K562 (cell line): Measurements from ENCODE around the gene MOB3B. TPM values are rescaled to one million over a fixed set of nuclear protein-coding genes. Genes with fewer than 3 reads are reported as not detected.

ENCODE experiments used
- ATAC-seq: fragments of 200-7000 bp; cut with Tn5 transposase; 3 replicates; pipeline ENCODE4 v1.9.1; 2020; ENCODE audit warnings: moderate library complexity
- BruUV-seq: library from RNA; stranded (reverse); fragments of 400-500 nt; replicated peaks from 2 replicates; lab custom pipeline; 2021; lab: Mats Ljungman, UMichigan
- CTCF ChIA-PET: fragments of 300-600 bp; formaldehyde crosslinking; extraction: SDS; loops from one replicate; lab custom pipeline; 2021; ENCODE audit warnings: low intra/inter-chr PET ratio; lab: Yijun Ruan, JAX
- POLR2A ChIA-PET: fragments of 300-600, 350-650 bp; sonication (Branson Sonifier 250); formaldehyde crosslinking; extraction: SDS; loops from one replicate; lab custom pipeline; 2021; ENCODE audit warnings: antibody characterized with exemption, inconsistent platforms; lab: Yijun Ruan, JAX
- DNase-seq, 4 experiments: peaks; one replicate each; pipeline versions ENCODE4 v3.0.0 to v3.0.0-alpha.2; 2011 to 2018; ENCODE audit warnings: low spot score in 3 of 4, mixed read lengths in 3 of 4; ENCODE audit errors: extremely low read depth in 1 of 4
- FAIRE-seq: peaks from 2 replicates; lab custom pipeline; 2011; peaks lifted over from hg19 to GRCh38; lab: Jason Lieb, UNC
- H2AFZ ChIP-seq: 2 replicates; pipeline ENCODE4 v1.6.0; 2011; ENCODE audit warnings: low read depth, low read length, control low read depth, inconsistent platforms
- H3K27ac ChIP-seq: fragments of 200-600 bp; 3 replicates; pipeline ENCODE4 v1.8.0; 2011; ENCODE audit warnings: low read depth, mild to moderate bottlenecking, control low read depth, inconsistent platforms, low read length, moderate library complexity, mixed read lengths; ENCODE audit errors: extremely low read depth
- H3K27me3 ChIP-seq, 2 experiments: fragments of 300-600 bp in 1 of 2; 2 replicates in 1 of 2; 3 replicates in 1 of 2; pipeline versions ENCODE4 v1.6.0 to v1.8.0; 2011; ENCODE audit warnings: inconsistent platforms in 2 of 2, low read length in 2 of 2, mild to moderate bottlenecking in 1 of 2, mixed read lengths in 1 of 2, moderate library complexity in 1 of 2; ENCODE audit not compliant: control insufficient read depth in 2 of 2, insufficient read depth in 2 of 2
- H3K36me3 ChIP-seq: fragments of 300-600 bp; 3 replicates; pipeline ENCODE4 v1.8.0; 2011; ENCODE audit warnings: mild to moderate bottlenecking, low read length, inconsistent platforms; ENCODE audit not compliant: control insufficient read depth, insufficient read depth
- H3K4me1 ChIP-seq, 2 experiments: fragments of 200-600 bp in 1 of 2; replicated peaks in 1 of 2; 2 replicates in 1 of 2; 3 replicates in 1 of 2; pipeline versions ENCODE4 v1.5.1 to v1.8.0; 2011; ENCODE audit warnings: inconsistent platforms in 2 of 2, low read length in 2 of 2, mild to moderate bottlenecking in 1 of 2, mixed read lengths in 1 of 2, moderate library complexity in 1 of 2; ENCODE audit not compliant: control insufficient read depth in 2 of 2, insufficient read depth in 2 of 2
- H3K4me2 ChIP-seq: 2 replicates; pipeline ENCODE4 v1.6.1; 2011; ENCODE audit warnings: low read length, control low read depth, inconsistent platforms, mixed read lengths; ENCODE audit not compliant: insufficient read depth
- H3K4me3 ChIP-seq: fragments of 200-600 bp; sonication (generic), shearing (Covaris generic); 2 replicates; pipeline ENCODE4 v1.5.1; 2016; ENCODE audit warnings: control low read depth, inconsistent platforms
- H3K79me2 ChIP-seq: fragments of 200-600 bp; 3 replicates; pipeline ENCODE4 v1.8.0; 2011; ENCODE audit warnings: low read length, inconsistent platforms; ENCODE audit not compliant: control insufficient read depth, insufficient read depth
- H3K9ac ChIP-seq, 2 experiments: 2 replicates each; pipeline versions ENCODE4 v1.6.0 to v1.6.1; 2011; ENCODE audit warnings: low read depth in 2 of 2, low read length in 2 of 2, control low read depth in 1 of 2, inconsistent platforms in 1 of 2, mild to moderate bottlenecking in 1 of 2, mixed read lengths in 1 of 2; ENCODE audit not compliant: insufficient read depth in 1 of 2
- H3K9me1 ChIP-seq: one replicate; pipeline ENCODE4 v1.6.0; 2011; ENCODE audit warnings: inconsistent platforms, mild to moderate bottlenecking, low read length, moderate library complexity; ENCODE audit not compliant: control insufficient read depth, insufficient read depth
- H3K9me3 ChIP-seq: replicated peaks from 2 replicates; pipeline ENCODE4 v1.5.1; 2011; ENCODE audit warnings: low read depth, low read length, inconsistent platforms; ENCODE audit not compliant: control insufficient read depth, insufficient read depth
- H4K20me1 ChIP-seq: replicated peaks from 2 replicates; pipeline ENCODE4 v1.6.1; 2011; ENCODE audit warnings: low read length, inconsistent platforms, mixed read lengths; ENCODE audit not compliant: control insufficient read depth, insufficient read depth
- CBX1 ChIP-seq: sonication (generic); IDR thresholded peaks from 2 replicates; pipeline ENCODE4 v1.6.1; 2016; ENCODE audit warnings: antibody characterized with exemption, low read depth, mild to moderate bottlenecking
- CHAMP1 ChIP-seq: fragments of 450-650 bp; IDR thresholded peaks from 2 replicates; pipeline ENCODE4 v1.6.1; 2016; ENCODE audit warnings: mild to moderate bottlenecking
- EP400 ChIP-seq: fragments of 450-650 bp; IDR thresholded peaks from 2 replicates; pipeline ENCODE4 v1.6.1; 2017; ENCODE audit warnings: antibody characterized with exemption, mild to moderate bottlenecking, moderate library complexity
- NRF1 ChIP-seq, 2 experiments: fragments of 450-650 bp; IDR thresholded peaks in 1 of 2; conservative IDR thresholded peaks in 1 of 2; 2 replicates each; pipeline ENCODE4 v1.6.1; 2014; ENCODE audit warnings: mild to moderate bottlenecking in 2 of 2
- PYGO2 ChIP-seq: fragments of 450-650 bp; IDR thresholded peaks from 2 replicates; pipeline ENCODE4 v1.6.1; 2016; ENCODE audit warnings: mild to moderate bottlenecking, missing genetic modification characterization, moderate library complexity, missing compliant biosample characterization
- RBFOX2 ChIP-seq: fragments of 200-400 bp; formaldehyde crosslinking; IDR thresholded peaks from 2 replicates; pipeline ENCODE4 v1.6.1; 2017; ENCODE audit warnings: low read depth, mild to moderate bottlenecking, low read length, moderate library complexity
- ZNF143 ChIP-seq: sonication (generic); formaldehyde crosslinking; IDR thresholded peaks from 2 replicates; pipeline ENCODE4 v1.9.0; 2022; ENCODE audit warnings: mild to moderate bottlenecking, missing genetic modification reagents
- ZSCAN29 ChIP-seq: fragments of 450-650 bp; IDR thresholded peaks from 2 replicates; pipeline ENCODE4 v1.6.1; 2017
- WGBS: fragments of 100-300 bp; shearing (Covaris generic); methylation state at CpG from one replicate; pipeline ENCODE4 v1.1.6; 2016; ENCODE audit warnings: low coverage, mixed read lengths; ENCODE audit not compliant: insufficient coverage; ENCODE audit errors: missing lambda C conversion rate; 5-methylcytosine and 5-hydroxymethylcytosine counted together
- in situ Hi-C: fragments of 300-500 bp; cut with MboI; formaldehyde crosslinking; loops from 4 replicates; pipeline ENCODE4 v1.15.0; 2018; ENCODE audit warnings: inconsistent platforms, mixed read lengths
- intact Hi-C: fragments of 100-400 bp; cut with micrococcal nuclease; formaldehyde crosslinking; loops from 2 replicates; pipeline ENCODE4 v1.14.2; 2022
- polyA plus RNA-seq, 8 experiments: library from polyadenylated mRNA; depleted of rRNA in 4 of 8; stranded (reverse) in 5 of 8; unstranded in 3 of 8; fragments of >200 nt; fragmentation: Nextera tagmentation in 2 of 8; fragmentation: Illumina TruSeq in 1 of 8; extraction: Ambion mirVana in 2 of 8; extraction: Trizol in 1 of 8; gene quantifications; 2 replicates each; pipeline versions ENCODE4 v1.2.1 to v1.2.3, GENCODE V29; 2011 to 2014; ENCODE audit warnings: inconsistent platforms in 1 of 8, missing spikeins in 1 of 8
- total RNA-seq, 7 experiments: library from RNA; depleted of rRNA in 6 of 7; stranded (reverse); fragments of >200 nt in 6 of 7; fragmentation: Illumina TruSeq in 2 of 7; extraction: Trizol in 2 of 7; gene quantifications; 2 replicates each; pipeline versions ENCODE4 v1.2.1 to v1.2.3, GENCODE V29; 2011 to 2021; ENCODE audit warnings: low replicate concordance in 1 of 7

MOB3B gene
- total and polyA plus RNA-seq, 9 of the 15 experiments (the other 6 are each of a cell fraction or from before 2014, with no cell fraction given), result 3.6 to 12.8 (median 7.2) TPM

GRCh38 chr9:27541740-27542139, 12.1 kb upstream of the MOB3B start:
- TF ChIP-seq ZSCAN29 (no peak), CHAMP1 (no peak), PYGO2 (tag) (no peak), EP400 (no peak), ZNF143 (CRISPR knock-in tag) (no peak), RBFOX2 (no peak), CBX1 (no peak), NRF1 (conservative IDR thresholded peaks at IDR 0.05 in 1 of 2, IDR thresholded peaks at IDR 0.05 in 1 of 2) (no peak)
- no TSS peak for BruUV-seq
- DNase-seq (no peak), ATAC-seq (no peak), FAIRE-seq (no peak)
- Histone ChIP-seq H3K9me3 (no peaks in the 10 kb centered on the region), H3K4me3 (no peak overlapping the region), H3K9ac (no peak overlapping the region), H3K9me1 (no peaks in the 10 kb centered on the region), H3K36me3 (no peaks in the 10 kb centered on the region), H3K79me2 (no peaks in the 10 kb centered on the region), H2AFZ (no peak overlapping the region), H4K20me1 (no peaks in the 10 kb centered on the region), H3K27ac (no peak overlapping the region), H3K4me2 (no peak overlapping the region), H3K4me1 (no peaks in the 10 kb centered on the region; a peak in 2 of 5 replicates), H3K27me3 (no peaks in the 10 kb centered on the region)
- WGBS, result 70% methylated on average over 3 of the region's 4 CpGs
- CTCF ChIA-PET, result no interaction called here
- intact Hi-C loops, result no loop called here
- in situ Hi-C loops, result no loop called here
- POLR2A ChIA-PET, result no interaction called here
